HG02763 (cell line): ENCODE measurements around the gene LRRC27.

Experiments used
- ATAC-seq: cut with Tn5 transposase; IDR thresholded peaks from one replicate; pipeline ENCODE4 v1.9.1; 2021; ENCODE audit warnings: mild to moderate bottlenecking, moderate library complexity; ENCODE audit not compliant: unreplicated experiment

Gene LRRC27

DNA sequence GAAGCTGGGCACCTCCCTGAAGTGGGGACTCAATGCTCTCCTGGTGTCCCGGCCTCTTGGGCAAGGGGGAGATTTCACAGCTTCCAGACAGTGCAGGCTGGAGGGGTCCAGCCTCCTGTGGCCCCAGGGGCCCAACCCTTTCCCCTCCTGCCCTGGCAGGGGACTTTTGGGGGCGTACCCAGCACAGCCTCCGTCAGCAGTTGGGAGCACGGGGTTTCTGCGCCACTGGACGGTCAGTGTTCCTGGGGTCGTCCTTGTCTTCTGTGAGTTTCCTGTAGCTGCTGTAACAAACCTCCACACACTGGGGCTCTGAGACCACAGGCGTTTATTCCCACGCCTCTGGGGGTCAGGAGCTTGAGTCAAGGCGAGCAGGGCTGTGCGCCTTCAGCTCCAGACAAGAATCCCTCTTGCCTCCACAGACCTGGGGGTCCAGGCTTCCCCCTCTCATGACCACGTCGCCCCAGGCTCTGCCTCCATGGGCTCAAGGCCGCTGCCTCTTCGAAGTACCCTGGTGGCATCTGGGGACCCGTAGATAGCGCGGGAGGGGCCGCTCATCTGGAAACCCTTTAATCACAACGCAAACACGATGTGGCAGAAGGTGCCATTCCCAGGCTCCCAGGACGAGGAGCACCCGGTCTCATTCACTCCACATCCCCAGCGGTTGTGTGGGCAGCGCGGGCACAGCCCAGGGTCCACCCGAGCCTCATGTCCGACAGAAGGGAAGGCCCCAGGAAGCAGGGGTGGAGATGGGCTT is 79.0 kb downstream of the LRRC27 start:
- ATAC-seq = no peak

DNA sequence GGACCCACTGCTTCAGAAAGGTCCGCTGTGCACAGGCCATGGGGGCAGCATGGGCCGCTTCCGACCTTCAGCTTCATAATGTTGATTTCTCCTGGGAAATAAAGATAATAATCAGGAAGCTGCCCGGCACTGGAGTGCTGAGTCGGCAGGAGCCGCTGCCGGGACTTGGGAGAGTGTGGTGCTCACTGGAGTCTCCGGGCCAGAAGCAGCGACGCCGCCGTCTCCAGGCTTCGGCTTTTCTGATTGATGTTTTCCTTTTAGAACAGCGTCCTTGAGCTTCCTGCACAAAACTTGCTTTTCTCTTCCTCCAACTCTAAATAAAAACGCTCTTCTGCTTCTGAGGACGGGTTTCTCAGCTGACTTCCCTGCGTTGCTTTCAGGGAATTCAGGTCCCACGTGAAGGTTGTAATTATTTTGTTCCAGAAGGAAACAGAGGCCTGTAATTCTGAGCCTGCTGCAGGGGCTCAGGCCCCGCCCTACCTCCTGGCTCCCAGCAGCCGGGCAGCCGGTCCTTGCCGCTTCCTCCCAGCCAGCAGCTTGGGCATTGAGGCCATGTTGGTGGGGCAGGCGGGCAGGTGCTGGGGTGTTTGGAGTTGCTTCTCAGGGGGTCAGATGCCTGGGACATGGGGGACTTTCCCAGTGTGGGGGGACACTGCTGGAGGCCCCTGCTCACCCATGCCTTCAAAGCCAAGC is 79.7 kb downstream of the LRRC27 start:
- ATAC-seq = no peak

DNA sequence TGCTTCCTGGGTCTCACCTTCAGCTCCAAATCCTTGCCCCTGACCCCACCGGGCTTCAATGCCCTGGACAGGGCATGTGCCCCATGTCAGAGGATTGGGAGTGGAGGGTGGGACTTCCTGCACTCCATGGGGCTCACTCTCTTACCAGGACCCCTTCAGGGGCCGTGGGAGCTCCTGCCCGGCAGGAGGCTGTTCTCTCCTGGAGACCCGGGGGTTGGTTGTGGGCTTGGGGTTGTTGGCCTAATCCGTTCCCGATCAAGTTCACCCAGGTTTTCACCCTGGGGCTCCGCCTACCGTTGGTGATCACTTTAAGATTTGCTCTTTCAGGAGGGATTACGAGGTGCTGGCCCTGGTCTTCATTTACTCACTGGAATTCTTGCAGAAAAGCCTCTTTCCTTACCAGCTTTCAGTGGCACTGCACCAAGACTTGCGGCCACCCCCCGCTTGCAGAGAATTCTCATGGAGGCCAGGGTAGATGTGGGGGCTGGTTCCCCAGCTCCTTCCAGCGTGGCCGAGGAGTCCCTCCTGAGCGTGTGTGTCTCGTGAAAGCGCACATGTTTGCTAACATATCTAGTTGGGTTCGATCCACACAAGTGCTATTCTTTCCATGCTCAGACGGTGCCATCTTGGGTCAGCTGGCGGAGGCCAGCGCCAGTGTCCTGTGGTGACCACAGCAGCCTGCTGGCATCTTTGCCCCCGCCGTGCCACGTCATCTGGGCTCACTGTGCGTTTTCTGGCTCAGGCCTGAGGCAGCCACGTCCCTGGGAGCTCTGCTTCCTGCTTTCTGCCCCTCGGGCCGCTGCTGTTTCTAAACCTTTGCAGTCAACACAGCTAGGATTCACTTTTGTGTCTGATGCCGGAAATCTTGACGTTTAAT is 80.6 kb downstream of the LRRC27 start:
- no peak for ATAC-seq

DNA sequence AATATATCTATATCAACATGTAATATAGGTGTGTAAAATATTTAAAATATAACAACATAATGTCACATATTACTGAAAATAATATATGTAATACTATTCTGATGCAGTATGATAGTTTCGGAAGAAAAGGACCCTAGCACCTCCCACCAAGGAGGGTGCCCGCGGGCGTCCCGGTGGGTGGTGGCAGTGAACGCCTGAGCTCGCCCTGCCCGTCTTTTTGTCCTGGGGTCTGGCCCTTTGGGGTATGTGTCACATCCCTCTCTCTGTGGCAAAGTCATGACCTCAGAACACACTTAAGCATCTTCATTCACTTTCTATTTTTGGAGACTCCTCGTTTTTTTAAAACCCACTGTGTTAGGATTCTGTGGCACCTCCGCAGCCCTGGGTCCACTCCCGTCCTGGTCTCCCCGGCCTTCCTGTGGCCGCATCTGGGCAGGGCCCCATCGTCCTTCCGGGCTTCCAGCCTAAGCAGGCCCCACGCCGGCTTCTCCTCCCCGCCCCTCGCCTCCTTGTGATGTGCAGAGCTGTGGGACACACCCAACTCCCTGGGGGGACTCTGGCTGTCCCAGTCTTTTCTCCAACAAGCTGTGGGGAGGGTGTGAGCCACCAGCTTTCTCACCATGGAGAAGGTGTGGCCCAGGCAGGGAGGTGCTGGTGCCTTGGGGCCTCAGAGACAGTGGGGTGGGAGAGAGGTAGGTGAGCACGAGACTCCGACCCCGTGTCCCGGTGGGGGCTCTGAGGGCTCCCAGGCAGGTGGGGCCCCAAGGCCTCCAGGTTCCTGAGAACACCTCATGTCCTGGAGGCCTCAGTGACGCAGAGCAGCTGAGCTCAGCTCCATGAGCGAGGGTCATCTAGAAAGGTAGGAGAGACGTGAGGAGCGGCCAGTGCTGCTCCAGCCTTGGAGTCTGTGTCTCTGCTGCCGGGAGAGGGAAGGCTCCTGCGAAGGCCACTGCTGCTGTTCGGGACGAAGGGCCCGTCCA is 81.5 kb downstream of the LRRC27 start:
- no peak for ATAC-seq

DNA sequence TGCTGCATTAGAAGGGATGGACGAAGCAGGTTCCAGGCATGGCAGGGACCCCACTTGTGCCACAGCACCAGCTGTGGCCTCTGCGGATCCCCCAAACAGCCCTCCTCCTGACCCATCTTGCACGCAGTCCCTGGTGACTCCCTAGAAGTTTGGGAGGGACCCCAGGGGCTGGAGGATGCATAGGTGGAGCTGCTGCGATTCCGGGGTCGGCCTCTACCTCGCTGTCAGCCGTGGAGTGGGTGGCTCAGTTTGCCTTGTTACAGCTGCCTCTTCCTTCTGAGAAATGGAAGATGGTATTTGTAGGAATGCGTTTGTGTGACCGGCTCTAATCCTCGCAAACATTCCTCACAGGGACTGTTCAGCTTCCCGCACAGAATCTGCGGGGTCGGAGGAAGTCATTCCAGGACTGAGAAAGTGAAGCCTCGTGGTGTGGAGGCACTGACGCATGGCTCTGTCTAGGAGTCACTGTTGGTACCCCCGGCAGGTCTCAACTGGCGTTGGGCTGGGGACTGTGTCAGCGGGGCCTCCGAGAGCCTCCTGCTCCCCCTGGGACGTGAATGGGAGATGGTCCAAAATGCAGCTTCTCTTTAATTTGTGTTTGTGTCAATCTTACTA is 82.5 kb downstream of the LRRC27 start:
- ATAC-seq = no peak

DNA sequence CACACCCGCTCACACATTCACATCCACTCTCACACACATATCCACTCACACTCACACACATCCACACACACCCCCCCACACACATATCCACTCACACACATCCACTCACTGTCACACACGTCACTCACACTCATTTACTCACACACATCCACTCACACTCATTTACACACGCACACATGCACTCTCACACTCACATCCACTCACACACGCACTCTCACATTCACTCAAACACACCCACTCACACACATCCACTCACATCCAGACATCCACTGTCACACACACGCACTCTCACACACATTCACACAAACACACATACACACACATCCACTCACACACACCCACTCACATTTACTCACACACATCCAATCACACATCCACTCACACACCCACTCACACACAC is 83.3 kb downstream of the LRRC27 start:
- ATAC-seq = no peak

DNA sequence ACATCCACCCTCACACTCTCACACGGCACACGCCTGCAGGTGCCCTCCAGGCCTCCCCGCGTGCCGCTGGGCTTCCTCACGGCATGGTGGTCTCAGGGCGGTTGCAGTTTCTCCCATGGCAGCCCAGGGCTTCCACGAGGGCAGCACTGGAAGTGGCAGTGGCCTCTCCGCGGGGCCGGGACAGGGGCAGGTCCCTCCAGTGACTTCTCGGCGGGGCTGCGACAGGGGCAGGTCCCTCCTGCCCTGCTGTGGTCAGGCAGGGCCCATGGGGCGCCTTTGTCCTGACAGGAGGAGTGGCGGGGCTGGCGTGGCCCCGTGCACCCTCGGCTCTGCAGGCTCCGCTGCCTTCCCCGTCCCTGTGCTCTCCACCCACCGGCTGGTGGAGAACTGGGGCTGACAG is 84.0 kb downstream of the LRRC27 start:
- ATAC-seq = no peak

DNA sequence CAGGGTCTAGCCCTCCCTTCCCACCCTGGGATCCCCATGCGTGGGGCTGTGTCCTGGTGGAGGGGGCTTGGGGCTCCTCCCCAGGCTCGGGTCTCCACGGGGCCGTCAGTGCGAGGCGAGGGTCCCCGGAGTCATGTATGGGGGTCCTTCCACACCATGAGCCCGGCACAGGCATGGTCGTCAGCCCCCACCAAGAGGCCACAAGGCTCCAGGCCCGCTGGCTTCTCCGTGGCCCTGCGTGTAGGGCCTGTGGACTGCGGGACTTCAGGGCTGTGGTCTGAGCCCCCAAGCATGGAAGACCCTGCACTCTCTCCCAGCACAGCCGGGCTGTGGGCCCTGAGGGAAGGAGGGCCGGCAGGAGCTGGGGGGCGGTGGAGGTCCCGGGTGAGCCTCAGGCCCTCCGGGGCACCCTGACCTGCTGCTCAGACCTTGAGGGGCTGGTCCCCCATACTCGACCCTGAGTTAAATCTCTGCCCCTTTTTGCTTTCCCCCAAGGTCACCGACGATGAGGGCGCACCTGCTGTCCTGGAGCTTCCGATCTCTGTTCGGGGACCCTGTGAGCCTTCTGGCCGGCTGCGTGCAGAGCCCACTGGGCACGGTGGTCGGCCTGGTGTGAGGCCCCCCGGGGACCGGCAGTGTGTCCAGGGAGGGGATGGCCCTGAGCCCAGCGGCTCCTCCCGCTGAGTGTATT is 84.7 kb downstream of the LRRC27 start:
- ATAC-seq = no peak

DNA sequence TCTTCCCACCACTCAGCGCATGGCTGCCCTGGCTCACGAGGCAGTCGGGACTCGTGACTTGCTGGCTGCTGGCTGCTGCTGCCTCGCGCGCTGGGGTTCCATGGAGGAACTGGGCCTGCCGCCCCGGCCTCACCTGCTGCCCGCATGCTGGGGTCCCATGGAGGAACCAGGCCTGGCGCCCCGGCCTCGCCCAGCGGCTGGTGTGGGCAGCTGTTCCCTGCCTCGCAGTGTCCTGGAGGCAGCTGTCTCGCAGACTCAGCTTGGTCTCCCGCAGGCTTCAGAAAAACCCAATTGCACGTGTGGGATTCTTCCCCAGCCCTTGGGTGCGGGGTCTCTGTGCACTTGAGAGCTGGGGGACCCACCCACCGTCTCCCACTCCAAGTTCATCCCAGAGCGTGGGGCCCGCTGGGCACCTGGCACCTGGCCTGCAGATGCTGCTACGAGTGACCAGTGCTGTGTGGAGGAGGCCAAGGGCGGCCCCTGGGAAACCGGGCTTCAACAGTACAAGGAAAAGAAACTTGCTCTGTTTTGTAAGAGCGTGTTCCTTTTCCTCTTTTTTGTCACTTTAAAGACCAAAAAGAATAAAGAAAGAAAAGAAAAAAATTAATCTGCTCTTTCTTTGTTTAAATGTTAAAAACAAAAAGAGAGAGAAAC is 85.4 kb downstream of the LRRC27 start:
- no peak for ATAC-seq

DNA sequence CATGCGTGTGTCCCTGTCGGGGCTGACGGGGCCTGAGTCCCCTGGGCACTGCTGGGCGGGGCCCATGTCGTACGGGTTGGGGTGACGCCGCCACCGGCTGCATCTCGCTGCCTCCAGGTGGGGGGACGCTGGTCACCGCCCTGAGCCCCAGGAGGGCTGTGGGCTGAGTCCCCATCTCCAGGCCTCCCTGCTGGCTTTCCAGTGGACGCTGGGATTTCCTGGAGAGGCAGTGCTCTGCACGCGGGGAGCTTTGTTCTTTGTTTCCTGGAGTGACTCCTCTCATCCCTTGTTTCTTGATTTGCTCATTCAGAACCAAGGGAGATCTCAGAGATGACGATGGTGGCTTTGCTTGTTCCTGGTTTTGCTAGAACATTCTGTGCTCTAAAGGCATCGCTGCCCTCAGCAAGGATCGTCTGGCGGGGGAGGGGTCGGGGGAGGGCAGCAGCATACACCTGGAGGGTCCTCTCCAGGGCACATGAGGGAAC is 86.0 kb downstream of the LRRC27 start:
- ATAC-seq = no peak

DNA sequence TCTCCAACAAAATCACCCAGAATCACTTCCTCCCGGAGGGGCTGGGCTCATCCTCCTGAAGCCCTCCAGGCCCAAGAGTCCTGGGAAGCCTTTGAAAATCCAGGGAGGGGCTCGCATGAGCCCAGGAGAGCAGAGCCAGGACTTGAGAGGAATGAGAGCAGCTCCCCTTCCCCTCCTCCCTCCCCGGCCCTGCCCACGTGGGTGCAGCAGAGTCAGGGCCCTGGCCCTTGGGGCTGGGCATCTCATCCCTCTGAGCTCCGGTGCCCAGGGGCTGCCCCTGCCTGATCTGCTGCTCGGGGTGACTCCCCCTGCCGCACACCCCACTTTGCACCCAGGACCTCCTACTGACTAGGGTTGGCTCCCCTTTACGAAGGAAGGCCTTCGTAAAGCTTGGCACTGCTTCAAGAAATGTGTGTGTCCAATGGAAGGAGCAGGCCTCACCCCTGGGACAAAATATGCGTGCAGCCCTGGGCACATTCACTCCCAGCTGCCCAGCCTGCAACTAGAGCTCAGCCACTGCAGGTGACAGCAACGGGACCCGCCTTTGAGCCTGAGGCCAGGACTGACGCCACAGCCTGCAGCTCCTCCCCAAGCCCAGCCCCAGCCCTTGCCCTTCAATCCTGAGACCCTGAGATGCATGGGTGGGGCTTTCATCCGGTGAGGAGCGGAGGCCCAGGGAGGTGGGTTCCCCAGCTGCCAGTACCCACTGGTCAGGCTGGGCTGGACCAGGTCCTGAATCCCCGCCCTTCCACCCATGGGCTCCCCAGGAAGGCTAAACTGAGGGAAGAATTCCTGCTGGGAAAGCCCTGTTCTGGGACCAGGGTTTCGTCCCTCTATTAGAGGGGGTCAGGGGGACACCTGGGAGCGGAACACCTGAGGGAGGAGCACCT is 86.8 kb downstream of the LRRC27 start:
- no peak for ATAC-seq

DNA sequence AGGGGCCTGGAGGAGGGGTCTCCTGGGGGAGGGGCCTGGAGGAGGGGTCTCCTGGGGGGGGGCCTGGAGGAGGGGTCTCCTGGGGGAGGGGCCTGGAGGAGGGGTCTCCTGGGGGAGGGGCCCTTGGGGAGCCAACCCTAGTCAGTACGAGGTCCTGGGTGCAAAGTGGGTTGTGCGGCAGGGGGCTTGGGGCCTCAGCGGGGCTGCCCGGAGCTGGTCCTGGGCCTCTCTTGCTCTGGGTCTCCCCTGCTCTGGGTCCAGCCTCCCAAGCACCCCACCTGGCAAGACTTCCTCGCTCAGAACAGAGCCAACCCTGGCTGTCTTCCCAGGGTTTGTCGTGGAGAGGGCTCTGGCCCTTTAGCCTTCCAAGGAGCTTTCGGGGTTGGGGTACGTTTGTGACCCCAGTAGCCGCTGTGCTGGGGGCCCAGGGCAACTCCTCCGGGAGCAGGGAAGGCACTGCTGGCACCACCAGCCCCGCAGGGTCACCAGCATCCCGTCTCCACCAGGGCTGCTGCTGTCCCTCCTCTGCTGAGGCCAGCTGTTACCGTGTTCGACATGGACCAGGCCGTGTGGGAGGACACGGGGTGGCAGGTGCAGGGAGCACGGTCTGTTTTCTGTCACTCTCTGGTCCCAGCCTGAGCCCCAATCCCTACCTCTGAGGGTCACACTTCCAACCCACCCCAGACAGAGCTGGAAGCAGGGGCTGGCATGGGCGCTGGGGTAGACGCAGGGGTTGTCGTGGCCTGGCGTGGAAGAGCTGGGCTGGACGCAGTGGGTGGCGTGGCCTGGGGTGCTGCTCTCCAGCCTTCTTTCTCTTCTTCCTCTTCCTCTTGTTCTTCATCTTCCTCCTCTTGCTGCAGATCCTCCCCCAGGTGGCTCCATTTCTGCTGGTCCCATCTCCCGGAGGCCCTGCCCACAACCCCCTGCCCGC is 87.8 kb downstream of the LRRC27 start:
- no peak for ATAC-seq

DNA sequence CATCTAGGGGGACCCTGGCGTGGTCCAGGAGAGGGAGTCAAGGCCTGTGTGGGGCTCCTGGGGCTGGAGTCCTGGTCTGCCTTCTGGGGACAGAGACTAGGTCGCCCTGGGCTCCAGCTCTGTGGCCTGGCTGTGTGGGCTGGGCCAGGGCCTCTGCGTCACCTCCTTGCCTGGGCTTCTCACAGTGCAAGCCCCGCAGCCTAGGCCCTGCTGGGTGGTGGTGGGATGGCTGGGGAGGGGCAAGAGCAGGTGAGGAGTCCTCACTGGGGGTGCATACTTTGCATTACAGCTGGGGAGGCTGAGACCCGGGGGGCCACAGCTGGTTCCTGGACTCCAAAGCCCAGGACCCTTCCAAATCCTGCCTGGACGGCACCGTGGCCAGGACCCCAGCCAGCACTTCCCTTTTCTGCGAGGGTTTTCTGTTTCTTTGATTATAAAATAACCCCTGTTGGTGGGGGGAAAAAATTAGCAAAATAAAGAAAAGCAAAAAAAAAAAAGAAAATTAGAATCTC is 88.5 kb downstream of the LRRC27 start:
- no peak for ATAC-seq

DNA sequence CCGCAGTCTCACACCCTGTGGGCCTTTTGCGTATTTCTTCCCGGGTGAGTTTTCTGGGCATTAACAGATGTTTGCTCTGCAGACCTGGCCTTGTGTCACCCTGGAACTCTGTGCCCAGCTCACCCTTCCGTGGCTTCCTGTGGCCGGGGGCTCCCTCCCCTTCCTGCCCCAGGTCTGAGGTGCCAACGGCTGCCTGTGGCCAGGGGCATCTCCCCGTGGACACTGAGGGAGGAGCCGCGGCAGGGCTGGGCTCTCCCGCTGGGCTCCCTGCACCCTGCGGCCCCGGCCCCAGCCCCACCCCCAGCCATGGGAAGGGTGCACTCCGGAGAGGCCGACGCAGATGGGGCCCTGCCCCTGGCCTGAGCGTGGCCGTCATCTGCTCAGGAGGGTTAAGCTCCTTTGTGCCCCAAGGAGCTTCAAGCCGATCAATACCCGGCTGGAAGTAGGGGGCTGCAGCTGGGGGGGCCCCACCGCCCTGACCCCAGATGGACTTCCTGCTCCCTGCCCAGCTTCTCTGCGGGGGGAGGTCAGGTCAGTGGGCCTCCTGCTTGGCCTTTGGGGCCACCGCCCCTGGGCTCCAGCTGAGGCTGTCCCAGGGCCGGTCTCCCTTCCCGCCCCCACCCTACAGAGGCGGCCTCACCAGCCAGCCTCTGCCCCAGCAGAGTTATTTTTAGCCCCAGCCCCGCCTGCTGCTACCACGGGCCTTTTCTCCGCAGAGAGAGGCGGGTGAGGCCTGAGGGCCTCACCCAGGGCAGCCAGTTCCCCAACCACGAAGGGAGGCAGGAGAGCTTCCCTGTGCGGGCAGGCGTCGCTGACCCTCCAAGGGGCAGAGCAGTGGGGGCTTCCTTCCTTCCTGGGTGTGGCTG is 89.2 kb downstream of the LRRC27 start:
- no peak for ATAC-seq
